ENCODE results near the gene BUB3.

GRCh38 chr10:123140164-123140982, 13.8 kb upstream of the BUB3 start:
- TF ChIP-seq CTCF (conservative IDR thresholded peaks at IDR 0.05; ENCODE audit: low read depth, low read length) (no peak), BHLHE40 (IDR thresholded peaks at IDR 0.05; ENCODE audit: low read depth, low read length) (no peak), NFE2L2 (IDR thresholded peaks at IDR 0.05; ENCODE audit: low read depth, low read length) (no peak), FOS (IDR thresholded peaks at IDR 0.05; ENCODE audit: low read depth, low read length) (no peak), RCOR1 (IDR thresholded peaks at IDR 0.05; ENCODE audit: insufficient replicate concordance, low read length) (no peak), SMC3 (IDR thresholded peaks at IDR 0.05; ENCODE audit: low read depth, low read length) (no peak), USF2 (IDR thresholded peaks at IDR 0.05; ENCODE audit: low read depth, low read length) (no peak), MAFK (IDR thresholded peaks at IDR 0.05; ENCODE audit: low read depth, low read length) (no peak), RFX5 (IDR thresholded peaks at IDR 0.05; ENCODE audit: low read depth, low read length) (no peak), POLR2A (IDR thresholded peaks at IDR 0.05; ENCODE audit: low read depth, low read length) (no peak), RAD21 (IDR thresholded peaks at IDR 0.05; ENCODE audit: low read length) (no peak), CEBPB (IDR thresholded peaks at IDR 0.05; ENCODE audit: low read depth, low read length) (no peak), CHD1 (IDR thresholded peaks at IDR 0.05; ENCODE audit: low read depth, low read length) (no peak)

Measured in IMR-90 (cell line).